CD14-positive monocyte (primary cell): ENCODE results near the gene HCRTR1. TPM values are rescaled to one million over a fixed set of nuclear protein-coding genes. Genes with fewer than 3 reads are reported as not detected.

Source experiments
- DNase-seq, 3 donors: peaks; one replicate each; pipeline ENCODE4 v3.0.0-alpha.2; 2011 to 2022
- H2AFZ ChIP-seq: 2 replicates; pipeline ENCODE4 v1.6.0; 2012; ENCODE audit warnings: mild to moderate bottlenecking, low read depth, low read length, inconsistent platforms; ENCODE audit not compliant: insufficient read depth, poor library complexity, severe bottlenecking
- H3K27ac ChIP-seq, 2 donors: 1 replicate in 1 of 2; 2 replicates in 1 of 2; pipeline ENCODE4 v1.5.1; 2012 to 2013; ENCODE audit warnings: low read length in 2 of 2, control low read depth in 1 of 2, inconsistent platforms in 1 of 2, low read depth in 1 of 2, mild to moderate bottlenecking in 1 of 2
- H3K27me3 ChIP-seq, 2 donors: one replicate each; pipeline versions ENCODE4 v1.6.0 to v1.6.1; 2011 to 2013; ENCODE audit warnings: low read length in 2 of 2; ENCODE audit not compliant: control insufficient read depth in 2 of 2, insufficient read depth in 2 of 2
- H3K36me3 ChIP-seq, 2 donors: replicated peaks in 1 of 2; 1 replicate in 1 of 2; 2 replicates in 1 of 2; pipeline versions ENCODE4 v1.5.1 to v1.6.1; 2012 to 2013; ENCODE audit warnings: low read length in 2 of 2, control low read depth in 1 of 2, inconsistent platforms in 1 of 2, mild to moderate bottlenecking in 1 of 2; ENCODE audit not compliant: insufficient read depth in 2 of 2, control insufficient read depth in 1 of 2
- H3K4me1 ChIP-seq, 2 donors: 1 replicate in 1 of 2; 2 replicates in 1 of 2; pipeline versions ENCODE4 v1.5.1 to v1.6.1; 2012 to 2013; ENCODE audit warnings: low read length in 2 of 2, control low read depth in 1 of 2, inconsistent platforms in 1 of 2, mild to moderate bottlenecking in 1 of 2, moderate library complexity in 1 of 2; ENCODE audit not compliant: insufficient read depth in 2 of 2, control insufficient read depth in 1 of 2
- H3K4me2 ChIP-seq: replicated peaks from 2 replicates; pipeline ENCODE3; 2012; ENCODE audit warnings: low read length, moderate library complexity, mild to moderate bottlenecking; ENCODE audit not compliant: poor library complexity, severe bottlenecking; ENCODE audit errors: extremely low read depth
- H3K4me3 ChIP-seq, 3 experiments: fragments of 200-600 bp in 1 of 3; sonication (generic) in 1 of 3; replicated peaks in 1 of 3; 1 replicate in 2 of 3; 2 replicates in 1 of 3; pipeline ENCODE4 v1.5.1; 2011 to 2013; ENCODE audit warnings: low read length in 3 of 3, mild to moderate bottlenecking in 3 of 3, control low read depth in 2 of 3, low read depth in 2 of 3, inconsistent platforms in 1 of 3, moderate library complexity in 1 of 3
- H3K79me2 ChIP-seq: 2 replicates; pipeline ENCODE4 v1.6.0; 2012; ENCODE audit warnings: mild to moderate bottlenecking, control low read depth, inconsistent platforms, low read length, moderate library complexity; ENCODE audit not compliant: insufficient read depth
- H3K9ac ChIP-seq: 2 replicates; pipeline ENCODE4 v1.6.0; 2017; ENCODE audit warnings: low read length, mild to moderate bottlenecking; ENCODE audit not compliant: insufficient read depth, poor library complexity, severe bottlenecking
- H3K9me3 ChIP-seq, 2 donors: replicated peaks in 1 of 2; 1 replicate in 1 of 2; 2 replicates in 1 of 2; pipeline versions ENCODE4 v1.5.1 to v1.6.1; 2012 to 2013; ENCODE audit warnings: low read length in 2 of 2, control low read depth in 1 of 2; ENCODE audit not compliant: control insufficient read depth in 1 of 2, insufficient read depth in 1 of 2
- H4K20me1 ChIP-seq: 2 replicates; pipeline ENCODE4 v1.6.0; 2012; ENCODE audit warnings: mild to moderate bottlenecking, low read length, control low read depth, moderate library complexity; ENCODE audit not compliant: insufficient read depth
- H3K27ac Mint-ChIP-seq, 7 donors: one replicate each; pipeline ENCODE4 v1.8.0; 2020; ENCODE audit warnings: mild to moderate bottlenecking in 7 of 7, mixed read lengths in 7 of 7, moderate library complexity in 6 of 7, inconsistent platforms in 2 of 7
- H3K27me3 Mint-ChIP-seq, 3 donors: one replicate each; pipeline ENCODE4 v1.8.0; 2021 to 2022; ENCODE audit warnings: low read depth in 3 of 3, mild to moderate bottlenecking in 3 of 3, mixed read lengths in 3 of 3, moderate library complexity in 3 of 3, inconsistent platforms in 1 of 3
- H3K36me3 Mint-ChIP-seq, 2 donors: one replicate each; pipeline ENCODE4 v1.8.0; 2020; ENCODE audit warnings: mixed read lengths in 2 of 2, inconsistent platforms in 1 of 2, mild to moderate bottlenecking in 1 of 2
- H3K4me1 Mint-ChIP-seq: one replicate; pipeline ENCODE4 v1.8.0; 2020; ENCODE audit warnings: mild to moderate bottlenecking, mixed read lengths
- H3K4me3 Mint-ChIP-seq, 2 donors: one replicate each; pipeline ENCODE4 v1.8.0; 2020; ENCODE audit warnings: mild to moderate bottlenecking in 2 of 2, mixed read lengths in 2 of 2, moderate library complexity in 1 of 2
- H3K9me3 Mint-ChIP-seq, 7 donors: one replicate each; pipeline ENCODE4 v1.8.0; 2020 to 2022; ENCODE audit warnings: mixed read lengths in 7 of 7, mild to moderate bottlenecking in 6 of 7, moderate library complexity in 6 of 7, inconsistent platforms in 2 of 7
- CTCF ChIP-seq: fragments of 200-600 bp; IDR thresholded peaks from one replicate; pipeline ENCODE4 v1.8.0; 2022; ENCODE audit warnings: antibody characterized with exemption, mild to moderate bottlenecking
- WGBS: methylation state at CpG from one replicate; pipeline ENCODE4 v1.1.5; 2013; ENCODE audit warnings: missing lambda C conversion rate; ENCODE audit not compliant: insufficient coverage; 5-methylcytosine and 5-hydroxymethylcytosine counted together
- intact Hi-C, 2 donors: fragments of 100-400 bp; cut with micrococcal nuclease; formaldehyde crosslinking; loops; one replicate each; pipeline versions ENCODE4 v1.15.0 to v1.15.1; 2023
- polyA plus RNA-seq, 3 donors: library from polyadenylated mRNA; depleted of rRNA in 1 of 3; unstranded in 2 of 3; stranded (reverse) in 1 of 3; fragments of 300-500 nt in 2 of 3; fragments of >200 nt in 1 of 3; fragmentation: Illumina TruSeq in 2 of 3; gene quantifications; 1 replicate in 2 of 3; 2 replicates in 1 of 3; pipeline ENCODE4 v1.2.3, GENCODE V29; 2012 to 2021

Gene HCRTR1
- polyA plus RNA-seq, 3 donors: not detected

GRCh38 chr1:31584869-31585735 is 32.4 kb upstream of the HCRTR1 start:
- peaks cover 0 to 9% of the 10 kb centered on the region in 2 donors for H3K4me1 ChIP-seq
- peaks cover 0 to 18% of the 10 kb centered on the region in 2 donors for H3K27me3 ChIP-seq
- intact Hi-C loops: no loop called here
- H3K9me3 Mint-ChIP-seq: peaks cover 0 to 4% (median 0%) of the 10 kb centered on the region in 7 donors
- H4K20me1 ChIP-seq: no peaks in the 10 kb centered on the region
- no peaks in the 10 kb centered on the region for H3K36me3 ChIP-seq
- TF ChIP-seq CTCF: no peak
- H3K4me1 Mint-ChIP-seq: peaks cover 10% of the 10 kb centered on the region
- H3K9me3 ChIP-seq: no peaks in the 10 kb centered on the region
- 90% methylated on average over 19 of the region's 27 CpGs for WGBS
- no peak overlapping the region for H3K27ac Mint-ChIP-seq
- no peak overlapping the region for H3K27ac ChIP-seq
- no peak overlapping the region for H3K4me3 ChIP-seq
- H3K4me2 ChIP-seq: no peak overlapping the region
- no peak overlapping the region for H2AFZ ChIP-seq
- H3K27me3 Mint-ChIP-seq: peaks cover 16 to 28% (median 20%) of the 10 kb centered on the region in 3 donors
- H3K36me3 Mint-ChIP-seq: no peaks in the 10 kb centered on the region
- H3K79me2 ChIP-seq: no peaks in the 10 kb centered on the region
- no peak overlapping the region for H3K9ac ChIP-seq
- DNase-seq: no peak
- H3K4me3 Mint-ChIP-seq: no peak overlapping the region

- H3K4me3 Mint-ChIP-seq: no peak overlapping the region
- no peak overlapping the region for H3K9ac ChIP-seq
- no peaks in the 10 kb centered on the region for H4K20me1 ChIP-seq
- DNase-seq: no peak
- H3K27me3 Mint-ChIP-seq: peaks cover 15 to 33% (median 24%) of the 10 kb centered on the region in 3 donors
- H2AFZ ChIP-seq: no peak overlapping the region
- H3K4me3 ChIP-seq: no peak overlapping the region
- peak overlapping the region in 1 of 7 donors; percentile 36 for H3K27ac Mint-ChIP-seq
- peaks cover 0 to 9% of the 10 kb centered on the region in 2 donors for H3K4me1 ChIP-seq
- H3K4me2 ChIP-seq: no peak overlapping the region
- no peaks in the 10 kb centered on the region for H3K79me2 ChIP-seq
- no peaks in the 10 kb centered on the region for H3K36me3 ChIP-seq
- peaks cover 10% of the 10 kb centered on the region for H3K4me1 Mint-ChIP-seq
- H3K36me3 Mint-ChIP-seq: no peaks in the 10 kb centered on the region
- peaks cover 0 to 18% of the 10 kb centered on the region in 2 donors for H3K27me3 ChIP-seq
- TF ChIP-seq CTCF: no peak
- intact Hi-C loops: no loop called here
- H3K9me3 Mint-ChIP-seq: peaks cover 0 to 4% (median 0%) of the 10 kb centered on the region in 7 donors
- no peak overlapping the region for H3K27ac ChIP-seq
- WGBS: no CpG with 5 or more reads among the region's 11 CpGs
- H3K9me3 ChIP-seq: no peaks in the 10 kb centered on the region
Observed at GRCh38 chr1:31585736-31586365, 31.6 kb upstream of the HCRTR1 start.
